GM23338 (cell line): Measurements from ENCODE around the gene ZNF878. TPM values are rescaled to one million over a fixed set of nuclear protein-coding genes. Genes with fewer than 3 reads are reported as not detected.

Experiments used
- polyA plus RNA-seq: library from polyadenylated mRNA; unstranded; fragments of >200 nt; fragmentation: Nextera tagmentation; extraction: Ambion mirVana; gene quantifications from 2 replicates; pipeline ENCODE4 v1.2.1, GENCODE V29; 2016
- small RNA-seq: library from RNA; depleted of rRNA; stranded (forward); fragments of <200 nt; gene quantifications from one replicate; pipeline ENCODE3, GENCODE V24; 2014; ENCODE audit warnings: low replicate concordance
- total RNA-seq: library from RNA; depleted of rRNA; stranded (reverse); fragments of >200 nt; shearing (Covaris generic); gene quantifications from 2 replicates; pipeline ENCODE4 v1.2.3, GENCODE V29; 2014; rRNA removed

Gene ZNF878
- total and polyA plus RNA-seq, 2 experiments from 2014 or later, result 8.7 to 16.4 TPM

Small RNA genes lying within 50 kb of the gene (small RNA-seq; reads per million reads assigned to genes)
- gene RF00019 (not detected), gene RNA5SP464 (not detected), gene RNA5SP465 (not detected), gene RNA5SP466 (not detected)

Other genes with a start within 250 kb of the ZNF878 start
- 6.1 and 9.3 TPM in 2 replicates for gene ZNF440, start 238.7 kb downstream of the ZNF878 start, total RNA-seq
- 2.3 and 2.5 TPM in 2 replicates for gene ZNF440, start 238.7 kb downstream of the ZNF878 start, polyA plus RNA-seq
- gene ZNF439, start 204.2 kb downstream of the ZNF878 start, total RNA-seq, result 6.6 and 11.7 TPM in 2 replicates
- 3.5 and 4.5 TPM in 2 replicates for gene ZNF439, start 204.2 kb downstream of the ZNF878 start, polyA plus RNA-seq
- gene ZNF69, start 165.2 kb downstream of the ZNF878 start, total RNA-seq, result 42.3 and 60.4 TPM in 2 replicates
- gene ZNF69, start 165.2 kb downstream of the ZNF878 start, polyA plus RNA-seq, result 13.5 and 15.8 TPM in 2 replicates
- 9.3 and 13.6 TPM in 2 replicates for gene ZNF700, start 127.9 kb downstream of the ZNF878 start, total RNA-seq
- 4.5 and 6.0 TPM in 2 replicates for gene ZNF700, start 127.9 kb downstream of the ZNF878 start, polyA plus RNA-seq
- gene ZNF763, start 87.9 kb downstream of the ZNF878 start, total RNA-seq, result 0.87 and 2.2 TPM in 2 replicates
- gene ZNF763, start 87.9 kb downstream of the ZNF878 start, polyA plus RNA-seq, result 0.61 and 1.7 TPM in 2 replicates
- gene ZNF433, start 17.3 kb downstream of the ZNF878 start, total RNA-seq, result 2.0 and 9.8 TPM in 2 replicates
- 3.4 and 4.1 TPM in 2 replicates for gene ZNF433, start 17.3 kb downstream of the ZNF878 start, polyA plus RNA-seq
- gene ZNF844, start 11.8 kb upstream of the ZNF878 start, total RNA-seq, result 9.7 and 10.5 TPM in 2 replicates
- 1.8 and 2.1 TPM in 2 replicates for gene ZNF844, start 11.8 kb upstream of the ZNF878 start, polyA plus RNA-seq
- 7.5 and 15.7 TPM in 2 replicates for gene ZNF20, start 87.4 kb upstream of the ZNF878 start, total RNA-seq
- 3.6 and 4.1 TPM in 2 replicates for gene ZNF20, start 87.4 kb upstream of the ZNF878 start, polyA plus RNA-seq
- 18.6 and 28.2 TPM in 2 replicates for gene ZNF625, start 103.8 kb upstream of the ZNF878 start, total RNA-seq
- gene ZNF625, start 103.8 kb upstream of the ZNF878 start, polyA plus RNA-seq, result 7.4 and 12.9 TPM in 2 replicates
- 6.7 and 7.1 TPM in 2 replicates for gene ZNF136, start 110.1 kb upstream of the ZNF878 start, total RNA-seq
- 3.9 and 5.6 TPM in 2 replicates for gene ZNF136, start 110.1 kb upstream of the ZNF878 start, polyA plus RNA-seq
- gene ZNF44, start 241.9 kb upstream of the ZNF878 start, total RNA-seq, result 3.8 and 4.1 TPM in 2 replicates
- 3.4 and 4.3 TPM in 2 replicates for gene ZNF44, start 241.9 kb upstream of the ZNF878 start, polyA plus RNA-seq